ENCODE results near the gene WDR88.

GRCh38 chr19:33159149-33159548, 27.2 kb downstream of the WDR88 start:
- TF ChIP-seq GATA3 (IDR thresholded peaks at IDR 0.05; ENCODE audit: low read depth, low read length) = no peak
- no peak for TF ChIP-seq GATA2 (IDR thresholded peaks at IDR 0.05; ENCODE audit: low read depth, low read length)
